ENCODE data around the gene SDSL.

SDSL gene

DNA sequence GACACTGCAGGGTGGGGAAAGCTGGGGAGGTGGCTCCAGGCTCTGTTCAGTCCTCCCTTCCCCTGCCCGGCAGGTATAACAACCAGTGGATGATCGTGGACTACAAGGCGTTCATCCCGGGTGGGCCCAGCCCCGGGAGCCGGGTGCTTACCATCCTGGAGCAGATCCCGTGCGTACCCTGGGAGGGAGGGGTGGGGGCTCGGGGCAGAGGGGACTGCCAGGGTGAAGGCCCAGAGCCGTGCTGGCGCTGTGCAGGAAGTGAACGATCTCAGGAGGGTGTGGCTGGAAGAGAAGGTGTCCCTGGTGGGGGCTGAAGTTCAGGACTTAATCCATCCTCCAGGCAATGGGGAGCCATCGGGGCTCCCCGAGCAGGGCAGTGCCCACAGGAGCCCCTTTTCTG is 37.4 kb upstream of the SDSL start:
- TF ChIP-seq, protein P1, sequence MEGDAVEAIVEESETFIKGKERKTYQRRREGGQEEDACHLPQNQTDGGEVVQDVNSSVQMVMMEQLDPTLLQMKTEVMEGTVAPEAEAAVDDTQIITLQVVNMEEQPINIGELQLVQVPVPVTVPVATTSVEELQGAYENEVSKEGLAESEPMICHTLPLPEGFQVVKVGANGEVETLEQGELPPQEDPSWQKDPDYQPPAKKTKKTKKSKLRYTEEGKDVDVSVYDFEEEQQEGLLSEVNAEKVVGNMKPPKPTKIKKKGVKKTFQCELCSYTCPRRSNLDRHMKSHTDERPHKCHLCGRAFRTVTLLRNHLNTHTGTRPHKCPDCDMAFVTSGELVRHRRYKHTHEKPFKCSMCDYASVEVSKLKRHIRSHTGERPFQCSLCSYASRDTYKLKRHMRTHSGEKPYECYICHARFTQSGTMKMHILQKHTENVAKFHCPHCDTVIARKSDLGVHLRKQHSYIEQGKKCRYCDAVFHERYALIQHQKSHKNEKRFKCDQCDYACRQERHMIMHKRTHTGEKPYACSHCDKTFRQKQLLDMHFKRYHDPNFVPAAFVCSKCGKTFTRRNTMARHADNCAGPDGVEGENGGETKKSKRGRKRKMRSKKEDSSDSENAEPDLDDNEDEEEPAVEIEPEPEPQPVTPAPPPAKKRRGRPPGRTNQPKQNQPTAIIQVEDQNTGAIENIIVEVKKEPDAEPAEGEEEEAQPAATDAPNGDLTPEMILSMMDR (IDR thresholded peaks at IDR 0.05; ENCODE audit: borderline replicate concordance, insufficient read depth, low read depth, low read length): no peak

GRCh38 chr12:113385282-113385882 is 36.8 kb upstream of the SDSL start:
- TF ChIP-seq, protein P1 (IDR thresholded peaks at IDR 0.05; ENCODE audit: borderline replicate concordance, insufficient read depth, low read depth, low read length): no peak
- no peak overlapping the region for H3K4me3 ChIP-seq (ENCODE audit: low read depth, low read length)

More for the DNA sequence above, 37.4 kb upstream of the SDSL start:
- no peak overlapping the region for H3K4me3 ChIP-seq (ENCODE audit: low read depth, low read length)

DNA sequence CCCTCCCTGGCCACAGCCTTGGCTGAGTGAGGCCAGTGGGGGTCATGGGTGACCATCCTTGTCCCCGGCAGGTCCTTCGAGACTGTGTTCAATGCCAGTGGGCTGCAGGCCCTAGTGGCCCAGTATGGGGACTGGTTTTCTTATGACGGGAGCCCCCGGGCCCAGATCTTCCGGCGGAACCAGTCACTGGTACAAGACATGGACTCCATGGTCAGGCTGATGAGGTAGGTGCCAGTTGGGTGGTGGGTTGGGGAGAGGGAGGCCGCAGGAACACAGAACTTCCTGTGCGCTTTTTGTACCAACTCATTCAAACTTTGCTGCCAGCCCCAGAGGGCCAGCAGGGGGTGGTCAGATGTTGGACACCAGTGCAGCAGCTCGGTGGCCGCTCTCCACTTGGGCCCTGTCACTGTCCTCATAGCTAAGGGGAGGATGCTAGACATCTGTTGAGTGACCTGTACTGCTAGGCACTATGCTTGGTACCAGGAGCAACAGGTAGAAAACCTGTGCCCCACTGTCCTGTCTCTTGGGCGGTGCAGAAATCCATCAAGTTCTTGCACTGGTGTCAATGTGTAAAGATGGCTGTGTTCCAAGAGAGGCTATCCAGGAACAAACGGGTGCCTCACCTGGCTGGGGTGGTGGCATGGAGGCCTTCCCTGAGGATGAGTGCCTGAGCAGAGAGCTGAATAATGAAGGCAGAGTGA is 35.2 kb upstream of the SDSL start:
- no peak overlapping the region for H3K4me3 ChIP-seq (ENCODE audit: low read depth, low read length)
- TF ChIP-seq, protein P1 (IDR thresholded peaks at IDR 0.05; ENCODE audit: borderline replicate concordance, insufficient read depth, low read depth, low read length): no peak

- H3K4me3 ChIP-seq (ENCODE audit: low read depth, low read length): no peak overlapping the region
- TF ChIP-seq, protein P1 (IDR thresholded peaks at IDR 0.05; ENCODE audit: borderline replicate concordance, insufficient read depth, low read depth, low read length): no peak
These were observed 34.5 kb upstream of the SDSL start for GRCh38 chr12:113387631-113388030.

DNA sequence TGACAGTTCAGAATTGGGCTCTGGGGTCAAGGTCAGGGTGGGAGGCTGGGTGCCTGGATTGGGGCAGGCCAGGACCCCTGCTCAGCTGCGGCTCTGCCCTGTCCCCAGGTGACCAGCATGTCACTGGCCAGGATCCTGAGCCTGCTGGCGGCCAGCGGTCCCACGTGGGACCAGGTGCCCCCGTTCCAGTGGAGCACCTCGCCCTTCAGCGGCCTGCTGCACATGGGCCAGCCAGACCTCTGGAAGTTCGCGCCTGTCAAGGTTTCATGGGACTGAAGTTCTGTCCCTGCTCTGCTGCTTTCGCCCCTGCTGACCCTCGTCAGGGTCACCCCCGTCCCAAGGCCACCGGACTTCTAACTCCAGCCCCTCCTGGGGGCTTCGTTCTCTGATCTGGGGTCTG is 33.8 kb upstream of the SDSL start:
- H3K4me3 ChIP-seq (ENCODE audit: low read depth, low read length): no peak overlapping the region
- TF ChIP-seq, protein P1 (IDR thresholded peaks at IDR 0.05; ENCODE audit: borderline replicate concordance, insufficient read depth, low read depth, low read length): no peak

DNA sequence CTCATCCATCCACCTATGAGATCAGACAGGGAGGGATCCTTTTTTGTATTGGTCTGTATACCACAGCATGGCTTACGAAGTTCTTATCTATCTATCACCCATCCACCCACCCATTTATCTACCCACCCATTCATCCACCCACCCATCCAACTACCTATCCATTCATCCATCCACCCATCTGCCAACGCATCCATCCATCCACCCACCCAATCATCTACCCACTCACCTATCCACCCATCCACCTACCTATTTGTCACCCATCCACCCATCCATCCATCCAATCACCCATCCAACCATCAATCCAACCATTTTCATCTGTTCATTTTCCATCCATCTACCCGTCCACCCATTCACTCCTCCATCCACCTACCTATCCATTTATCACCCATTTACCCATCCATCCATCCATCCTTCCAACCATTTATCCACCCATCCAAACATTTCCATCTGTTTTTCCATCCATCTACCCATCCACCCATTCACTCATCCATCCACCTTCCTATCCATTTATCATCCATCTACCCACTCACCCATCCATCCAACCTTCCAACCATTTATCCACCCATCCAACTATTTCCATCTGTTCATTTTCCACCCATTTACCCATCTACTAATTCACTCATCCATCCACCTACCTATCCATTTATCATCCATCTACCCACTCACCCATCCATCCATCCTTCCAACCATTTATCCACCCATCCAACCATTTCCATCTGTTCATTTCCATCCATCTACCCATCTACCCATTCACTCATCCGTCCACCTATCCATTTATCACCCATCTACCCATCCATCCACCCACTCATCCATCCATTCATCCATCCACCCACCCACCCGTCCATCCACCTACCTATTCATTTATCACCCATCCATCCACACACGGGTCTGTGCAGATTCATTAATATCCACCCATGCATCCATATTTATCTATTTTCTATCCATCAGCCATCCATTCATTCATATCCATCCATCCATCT is 31.8 kb upstream of the SDSL start:
- TF ChIP-seq, protein P1 (IDR thresholded peaks at IDR 0.05; ENCODE audit: borderline replicate concordance, insufficient read depth, low read depth, low read length): no peak

More for the DNA sequence above, 31.8 kb upstream of the SDSL start:
- H3K4me3 ChIP-seq (ENCODE audit: low read depth, low read length): no peak overlapping the region
